ENCODE results near the gene SAT1.

DNA sequence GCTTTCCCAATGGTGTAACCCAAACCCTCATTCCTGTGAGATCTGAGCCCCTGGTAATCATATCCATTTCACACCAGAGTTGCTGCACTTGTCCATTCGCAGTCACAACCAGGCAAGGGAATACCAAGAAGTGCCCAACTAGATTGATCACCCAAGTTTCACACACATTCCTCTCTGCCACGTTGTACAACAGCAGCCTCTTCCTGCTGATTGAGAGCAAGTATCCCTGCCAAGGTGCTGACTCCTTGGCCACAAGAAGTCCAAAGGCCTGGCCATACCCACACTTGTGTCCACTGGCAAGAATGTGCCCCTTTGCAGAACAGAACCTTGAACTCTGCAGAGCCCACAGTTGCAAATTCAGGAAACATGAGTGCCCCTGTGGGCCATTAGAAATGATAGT, 33.4 kb upstream of the SAT1 start:
- TF ChIP-seq, protein P1, sequence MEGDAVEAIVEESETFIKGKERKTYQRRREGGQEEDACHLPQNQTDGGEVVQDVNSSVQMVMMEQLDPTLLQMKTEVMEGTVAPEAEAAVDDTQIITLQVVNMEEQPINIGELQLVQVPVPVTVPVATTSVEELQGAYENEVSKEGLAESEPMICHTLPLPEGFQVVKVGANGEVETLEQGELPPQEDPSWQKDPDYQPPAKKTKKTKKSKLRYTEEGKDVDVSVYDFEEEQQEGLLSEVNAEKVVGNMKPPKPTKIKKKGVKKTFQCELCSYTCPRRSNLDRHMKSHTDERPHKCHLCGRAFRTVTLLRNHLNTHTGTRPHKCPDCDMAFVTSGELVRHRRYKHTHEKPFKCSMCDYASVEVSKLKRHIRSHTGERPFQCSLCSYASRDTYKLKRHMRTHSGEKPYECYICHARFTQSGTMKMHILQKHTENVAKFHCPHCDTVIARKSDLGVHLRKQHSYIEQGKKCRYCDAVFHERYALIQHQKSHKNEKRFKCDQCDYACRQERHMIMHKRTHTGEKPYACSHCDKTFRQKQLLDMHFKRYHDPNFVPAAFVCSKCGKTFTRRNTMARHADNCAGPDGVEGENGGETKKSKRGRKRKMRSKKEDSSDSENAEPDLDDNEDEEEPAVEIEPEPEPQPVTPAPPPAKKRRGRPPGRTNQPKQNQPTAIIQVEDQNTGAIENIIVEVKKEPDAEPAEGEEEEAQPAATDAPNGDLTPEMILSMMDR (IDR thresholded peaks at IDR 0.05), result no peak
- no peak for TF ChIP-seq POLR2A (IDR thresholded peaks at IDR 0.05)

All from body of pancreas (tissue), 4 donors.